H1 (cell line): ENCODE results near the gene ARID5A. TPM values are rescaled to one million over a fixed set of nuclear protein-coding genes. Genes with fewer than 3 reads are reported as not detected.

Experiments
- CEBPB ChIP-seq: IDR thresholded peaks from 2 replicates; pipeline ENCODE4 v1.6.1; 2012; ENCODE audit warnings: low read depth, low read length
- HDAC2 ChIP-seq, 2 experiments: fragments of 300-600 bp in 1 of 2; sonication (generic) in 1 of 2; IDR thresholded peaks; 2 replicates each; pipeline ENCODE4 v1.6.1; 2011 to 2012; ENCODE audit warnings: low read depth in 2 of 2, low read length in 2 of 2, mild to moderate bottlenecking in 2 of 2, moderate library complexity in 2 of 2, borderline replicate concordance in 1 of 2, inconsistent platforms in 1 of 2
- TAF7 ChIP-seq: optimal IDR thresholded peaks from 2 replicates; pipeline ENCODE3; 2011; ENCODE audit warnings: low read depth, mild to moderate bottlenecking, inconsistent platforms, low read length, moderate library complexity, borderline replicate concordance
- TBP ChIP-seq: IDR thresholded peaks from 2 replicates; pipeline ENCODE4 v1.6.1; 2011; ENCODE audit warnings: low read depth, low read length, improper control_type of control experiment
- polyA plus RNA-seq, 7 experiments: library from polyadenylated mRNA; depleted of rRNA in 3 of 7; stranded (reverse) in 5 of 7; unstranded in 2 of 7; fragments of >200 nt in 5 of 7; fragments of 200-250 nt in 2 of 7; gene quantifications; 1 replicate in 5 of 7; 2 replicates in 1 of 7; 4 replicates in 1 of 7; pipeline versions ENCODE4 v1.2.1 to v1.2.3, GENCODE V29; 2011 to 2013; ENCODE audit warnings: missing spikeins in 2 of 7, mixed read lengths in 2 of 7
- total RNA-seq: library from RNA; stranded (reverse); fragmentation: NEBNext Ultra II Directional; extraction: Animal tissue kit (Norgen Biotek cat#: 25700); gene quantifications from 2 replicates; pipeline ENCODE4 v1.2.1, GENCODE V29; 2021

ARID5A gene
- total and polyA plus RNA-seq, 2 of the 8 experiments (the other 6 are each of a cell fraction or from before 2014, with no cell fraction given), result 3.3 to 5.3 TPM

DNA sequence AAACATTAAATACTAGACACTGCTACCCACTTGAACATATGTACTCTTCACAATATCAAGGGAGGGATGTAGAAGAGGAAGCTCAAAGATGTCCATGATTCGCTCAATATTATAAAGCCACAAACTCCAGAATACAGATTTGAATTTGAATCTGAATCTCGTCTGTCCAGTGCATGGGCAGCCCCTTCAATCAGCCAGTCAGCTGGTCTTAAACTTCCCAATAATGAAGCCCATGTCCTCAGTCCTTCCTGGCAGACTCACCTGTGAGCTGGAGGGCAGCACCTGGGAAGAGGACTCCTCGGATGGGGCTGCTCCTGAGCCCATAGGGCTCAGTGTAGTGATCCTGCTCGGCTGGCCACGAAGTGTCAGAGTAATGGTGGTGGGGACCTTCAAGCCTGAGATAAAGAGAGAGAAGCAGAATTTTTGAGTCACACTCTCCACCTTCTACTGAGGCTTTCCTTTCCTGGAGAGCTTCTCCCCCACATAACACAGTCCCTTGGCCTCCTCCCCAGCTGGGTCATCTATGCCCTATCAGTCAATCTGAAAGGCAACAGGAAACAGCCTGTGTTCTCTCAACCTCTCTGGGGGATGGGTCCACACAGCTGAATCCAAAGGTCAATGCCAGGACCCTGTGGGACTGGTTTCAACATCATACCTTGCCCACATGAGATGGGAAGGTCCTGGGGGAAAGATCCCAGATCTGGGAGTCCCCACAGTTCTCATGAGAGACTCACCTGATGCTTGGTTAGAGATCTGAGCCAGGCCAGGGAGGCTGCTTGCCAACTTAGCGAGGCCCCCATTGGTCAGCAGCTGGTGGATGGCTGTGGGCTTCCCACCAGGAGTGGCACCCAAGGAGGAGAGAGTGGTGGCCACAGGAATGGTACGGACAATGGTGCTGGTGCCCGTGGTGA is 65.1 kb downstream of the ARID5A start (continued):
- TF ChIP-seq HDAC2 (IDR thresholded peaks at IDR 0.05; ENCODE audit: borderline replicate concordance in 1 of 2, low read depth in 2 of 2, low read length in 2 of 2) (no peak), TAF7 (no peak), CEBPB (no peak), TBP (no peak)

Other genes starting within 250 kb of the ARID5A start
- 190 and 199 TPM in 2 replicates for gene SNRNP200, start 231.2 kb upstream of the ARID5A start, total RNA-seq
- gene SNRNP200, start 231.2 kb upstream of the ARID5A start, polyA plus RNA-seq (2011; rRNA removed), result 289 and 302 TPM in 2 replicates
- gene ITPRIPL1, start 211.4 kb upstream of the ARID5A start, total RNA-seq, result 16.1 and 17.1 TPM in 2 replicates
- gene ITPRIPL1, start 211.4 kb upstream of the ARID5A start, polyA plus RNA-seq (2011; rRNA removed), result 10.6 and 11.7 TPM in 2 replicates
- 55.7 and 63.1 TPM in 2 replicates for gene NCAPH, start 201.0 kb upstream of the ARID5A start, total RNA-seq
- 43.8 and 46.6 TPM in 2 replicates for gene NCAPH, start 201.0 kb upstream of the ARID5A start, polyA plus RNA-seq (2011; rRNA removed)
- gene NEURL3, start 31.4 kb upstream of the ARID5A start, total RNA-seq, result not detected in 2 replicates
- gene NEURL3, start 31.4 kb upstream of the ARID5A start, polyA plus RNA-seq (2011; rRNA removed), result 0.03 TPM in 1 of 2 replicates, not detected in the other
- gene KANSL3, start 101.6 kb downstream of the ARID5A start, total RNA-seq, result 31.4 and 32.6 TPM in 2 replicates
- 19.8 and 30.4 TPM in 2 replicates for gene KANSL3, start 101.6 kb downstream of the ARID5A start, polyA plus RNA-seq (2011; rRNA removed)
- 0.69 and 0.88 TPM in 2 replicates for gene FER1L5, start 106.0 kb downstream of the ARID5A start, total RNA-seq
- gene FER1L5, start 106.0 kb downstream of the ARID5A start, polyA plus RNA-seq (2011; rRNA removed), result 0.23 and 0.38 TPM in 2 replicates
- 14.3 and 15.7 TPM in 2 replicates for gene LMAN2L, start 203.3 kb downstream of the ARID5A start, total RNA-seq
- 11.1 and 17.6 TPM in 2 replicates for gene LMAN2L, start 203.3 kb downstream of the ARID5A start, polyA plus RNA-seq (2011; rRNA removed)
- gene CNNM4, start 224.2 kb downstream of the ARID5A start, total RNA-seq, result 10.7 and 11.0 TPM in 2 replicates
- 10.3 and 13.0 TPM in 2 replicates for gene CNNM4, start 224.2 kb downstream of the ARID5A start, polyA plus RNA-seq (2011; rRNA removed)